DMS153 (cell line): ENCODE data around the gene OAS1.

Experiments used
- DNase-seq: peaks from one replicate; lab custom pipeline; 2025; lab: John Stamatoyannopoulos, UW

Gene OAS1

DNA sequence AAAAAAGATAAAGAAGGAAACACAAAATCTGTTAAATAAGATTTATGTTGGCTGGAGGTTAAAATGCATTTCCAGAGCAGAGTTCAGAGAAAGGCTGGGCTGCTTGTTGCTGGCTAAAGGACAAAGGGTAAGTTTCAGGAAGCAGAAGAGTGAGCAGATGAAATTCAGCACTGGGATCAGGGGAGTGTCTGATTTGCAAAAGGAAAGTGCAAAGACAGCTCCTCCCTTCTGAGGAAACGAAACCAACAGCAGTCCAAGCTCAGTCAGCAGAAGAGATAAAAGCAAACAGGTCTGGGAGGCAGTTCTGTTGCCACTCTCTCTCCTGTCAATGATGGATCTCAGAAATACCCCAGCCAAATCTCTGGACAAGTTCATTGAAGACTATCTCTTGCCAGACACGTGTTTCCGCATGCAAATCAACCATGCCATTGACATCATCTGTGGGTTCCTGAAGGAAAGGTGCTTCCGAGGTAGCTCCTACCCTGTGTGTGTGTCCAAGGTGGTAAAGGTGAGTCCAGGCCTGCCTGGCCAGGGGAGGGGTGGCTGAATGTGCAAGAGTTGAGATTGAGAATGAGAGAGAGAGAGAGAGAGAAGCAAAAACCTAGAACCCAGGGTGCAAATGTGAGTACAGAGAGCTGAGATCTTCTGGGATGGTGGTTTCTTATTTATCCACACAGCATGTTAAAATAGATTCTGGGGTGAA is at the start of gene OAS1:
Gene OAS1 (plus strand): TSS at position 251 of the 703 bp plus-strand sequence. CDS start 78 bp downstream, at position 329.
- peak; percentile 66 for DNase-seq

DNA sequence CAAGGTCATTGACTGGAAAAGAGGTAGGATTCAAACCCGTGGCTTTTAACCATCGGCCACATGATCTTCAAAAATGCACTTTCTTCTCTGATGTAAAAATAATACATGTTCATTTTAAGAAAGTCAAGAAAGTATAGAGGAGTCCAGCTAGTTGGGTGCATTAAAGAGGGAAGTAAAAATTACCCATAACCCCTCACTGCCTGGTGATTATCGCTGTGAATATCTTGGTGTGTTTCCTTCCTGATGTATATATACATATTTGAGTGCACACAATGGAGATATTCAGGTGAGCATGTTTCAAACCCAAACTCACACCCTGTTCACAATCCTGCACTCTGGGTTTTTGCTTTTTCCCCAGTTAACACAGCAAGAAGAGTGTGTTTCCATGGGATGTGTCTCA is 47.5 kb upstream of the OAS1 start:
- no peak for DNase-seq

DNA sequence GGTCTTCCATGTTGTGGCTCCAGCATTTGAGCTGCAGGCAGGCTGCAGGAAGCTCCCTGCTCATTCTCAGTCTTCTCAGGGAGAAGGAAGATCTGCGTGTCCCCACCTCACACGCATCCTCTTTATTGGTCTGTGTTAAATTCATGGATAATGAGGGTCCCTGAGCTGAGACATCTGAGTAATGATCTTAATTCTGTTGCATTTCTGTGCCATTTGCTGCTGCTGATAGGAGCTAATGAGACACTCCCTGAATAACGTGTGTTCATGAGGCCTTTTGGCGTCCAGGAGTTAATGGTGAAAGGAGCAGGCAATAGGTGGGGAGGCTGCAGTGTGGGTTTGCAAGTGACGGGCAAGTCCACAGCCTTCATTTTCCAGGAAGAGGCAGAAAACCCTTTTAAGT is 46.6 kb upstream of the OAS1 start:
- DNase-seq, result no peak

DNA sequence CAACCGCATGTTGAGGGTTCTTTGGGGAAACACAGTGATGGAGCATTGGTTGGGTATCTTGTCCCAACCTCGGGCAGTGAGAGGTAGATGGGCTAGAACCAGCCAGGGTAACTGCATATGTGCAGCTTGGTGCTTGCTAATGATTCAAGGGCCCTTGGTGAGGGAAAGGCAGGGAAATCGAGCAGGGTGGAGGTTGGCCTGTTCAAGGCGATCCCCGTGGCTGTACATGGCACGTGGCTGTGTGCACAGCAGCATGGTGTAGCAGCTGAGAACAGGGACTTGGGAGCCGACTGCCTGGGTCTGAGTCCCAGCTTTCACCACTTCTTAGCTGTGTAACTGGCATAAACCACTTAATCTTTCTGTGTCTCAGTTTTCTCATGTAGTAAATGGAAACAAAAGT is 45.5 kb upstream of the OAS1 start:
- DNase-seq, result no peak

DNA sequence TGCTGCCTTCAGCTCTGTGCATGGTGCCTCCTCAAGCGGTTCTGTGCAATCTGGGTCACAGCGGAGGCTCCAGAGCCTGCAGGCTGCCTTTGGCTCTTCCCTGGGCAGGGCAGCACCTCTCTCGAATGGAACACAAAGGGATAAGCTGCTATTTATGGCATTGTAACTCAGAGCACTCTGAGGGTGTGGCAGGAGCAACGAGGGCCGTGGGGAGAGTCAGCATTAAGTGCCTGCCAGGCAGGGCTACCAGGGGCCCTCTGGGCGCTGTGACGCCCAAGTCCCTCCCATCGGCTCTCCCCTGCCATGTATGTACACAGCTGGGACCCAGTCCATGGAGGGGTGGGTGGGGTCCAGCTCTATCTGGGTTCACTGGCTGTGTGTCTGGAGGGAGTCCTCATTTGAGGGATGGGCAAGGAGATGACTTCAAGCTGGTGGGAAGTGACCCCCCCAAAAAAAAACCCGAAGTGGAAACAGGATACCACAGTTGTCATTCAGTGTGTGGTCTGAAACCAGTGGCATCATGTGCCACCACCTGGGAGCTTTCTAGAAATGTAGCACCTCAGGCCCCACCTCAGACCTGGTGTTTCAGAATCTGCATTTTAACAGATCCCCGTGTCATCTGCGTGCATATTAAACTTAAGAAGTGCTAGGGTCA is 44.0 kb upstream of the OAS1 start:
- peak; percentile 14 for DNase-seq

DNA sequence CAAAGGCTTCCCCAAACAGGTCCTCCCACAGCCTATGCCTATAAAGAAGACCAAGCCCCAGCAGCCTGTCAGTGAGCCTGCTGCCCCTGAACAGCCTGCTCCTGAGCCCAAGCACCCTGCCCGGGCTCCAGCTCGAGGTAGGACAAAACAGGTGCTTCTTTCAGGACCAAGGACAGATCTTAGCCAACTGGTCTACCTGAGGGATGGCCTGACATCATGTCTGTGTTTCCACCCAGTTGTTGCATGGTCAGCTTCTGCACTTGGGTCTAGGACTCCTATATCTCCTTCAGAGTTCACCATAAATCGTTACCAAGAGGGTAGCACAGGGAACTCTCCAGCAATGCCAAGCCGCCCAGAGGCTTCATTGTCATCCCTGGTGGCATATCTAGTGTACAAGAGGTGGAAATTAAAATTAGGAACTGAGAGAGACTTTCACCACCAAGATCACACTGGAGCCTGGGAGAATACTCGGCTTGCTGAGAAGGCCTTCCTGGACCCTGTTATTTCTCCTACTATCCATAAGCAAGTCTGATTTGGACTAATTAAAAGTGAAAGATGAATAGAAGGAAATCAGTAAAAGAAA is 38.2 kb upstream of the OAS1 start:
- no peak for DNase-seq

DNA sequence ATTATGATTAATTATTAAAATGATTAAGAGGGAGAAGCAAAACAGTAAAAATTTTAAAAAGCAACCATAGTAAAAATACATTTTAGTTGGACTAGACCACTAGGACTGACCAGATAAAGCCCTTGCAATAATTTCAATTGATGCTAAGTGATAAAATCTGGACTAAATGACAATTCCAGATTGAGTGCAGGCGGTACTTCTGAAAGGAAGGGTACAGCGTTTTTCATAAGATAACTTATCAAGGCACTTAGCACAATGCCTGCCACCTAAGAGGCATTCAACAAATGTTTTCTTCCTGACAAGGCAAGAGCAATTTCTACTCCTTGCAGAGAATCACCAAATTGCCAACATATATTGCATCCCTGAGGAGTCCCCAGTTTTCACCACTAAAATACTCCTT is 37.7 kb upstream of the OAS1 start:
- no peak for DNase-seq

DNA sequence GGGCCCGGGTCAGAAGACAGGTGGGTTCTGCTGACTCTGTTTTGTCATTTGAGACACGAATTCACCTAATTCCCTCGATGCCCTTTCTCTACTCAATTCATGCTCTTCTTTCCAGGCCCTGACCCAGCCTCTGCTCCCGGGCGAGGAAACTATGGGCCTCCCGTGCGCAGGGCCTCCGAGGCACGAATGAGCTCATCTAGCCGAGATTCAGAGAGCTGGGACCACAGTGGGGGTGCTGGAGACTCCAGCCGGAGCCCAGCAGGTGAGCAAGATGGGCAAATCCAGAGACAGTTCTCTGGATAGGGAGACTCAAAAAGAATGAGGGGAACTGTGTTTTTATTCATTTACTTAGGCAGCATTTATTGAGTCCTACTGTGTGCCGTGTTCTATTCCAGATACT is 37.0 kb upstream of the OAS1 start:
- no peak for DNase-seq

DNA sequence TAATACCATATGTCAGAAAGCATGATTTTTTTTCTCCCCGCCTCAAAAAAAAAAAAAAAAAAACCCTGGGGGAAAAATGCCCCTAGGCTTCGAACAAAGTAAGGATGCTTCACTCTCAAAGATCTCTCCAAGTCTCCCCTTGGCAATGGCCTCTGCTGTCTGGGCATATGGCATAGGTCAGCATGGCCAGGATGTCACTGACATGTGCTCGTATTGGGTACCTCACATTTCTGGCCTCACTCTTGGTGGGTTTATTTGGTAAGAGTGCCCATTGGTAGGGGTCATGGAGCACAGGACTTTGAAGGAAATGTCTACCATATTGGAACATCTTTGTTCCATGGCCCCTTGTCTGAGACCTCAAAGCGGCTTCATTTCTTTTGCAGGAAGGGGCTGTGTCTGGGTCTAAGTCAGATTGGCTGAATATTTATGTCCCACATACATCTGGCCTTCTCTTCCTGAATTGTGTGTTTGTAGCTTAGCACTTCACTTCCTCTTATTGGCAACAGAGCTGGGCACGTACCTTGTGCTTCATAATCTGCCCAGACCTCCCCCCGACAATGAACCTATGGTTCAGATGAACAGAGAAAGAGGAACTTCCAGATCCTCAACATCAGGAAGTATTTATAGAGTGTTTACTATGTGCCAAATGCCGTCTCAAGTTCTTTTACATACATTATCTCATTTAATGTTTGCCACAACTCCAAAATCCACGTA is 36.3 kb upstream of the OAS1 start:
- DNase-seq, result no peak

DNA sequence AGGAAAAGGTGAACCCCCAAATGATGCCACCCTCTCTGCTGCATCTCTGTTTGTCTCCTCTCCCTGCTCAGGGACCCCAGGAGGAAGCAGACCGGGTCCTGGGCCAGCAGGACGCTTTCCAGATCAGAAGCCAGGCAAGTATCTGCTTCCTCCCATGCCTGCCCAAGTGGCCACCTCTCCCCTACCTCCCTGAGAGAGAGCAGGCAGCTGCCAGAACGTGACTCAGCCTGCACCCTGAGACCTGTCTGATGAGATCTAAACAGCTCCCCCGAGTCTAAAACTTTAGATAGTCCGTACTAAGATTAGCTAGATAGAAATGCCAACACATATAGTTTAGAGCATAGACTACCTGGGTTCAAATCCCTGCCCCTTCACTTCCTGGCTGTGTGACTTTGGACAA is 31.2 kb upstream of the OAS1 start:
- DNase-seq, result no peak

DNA sequence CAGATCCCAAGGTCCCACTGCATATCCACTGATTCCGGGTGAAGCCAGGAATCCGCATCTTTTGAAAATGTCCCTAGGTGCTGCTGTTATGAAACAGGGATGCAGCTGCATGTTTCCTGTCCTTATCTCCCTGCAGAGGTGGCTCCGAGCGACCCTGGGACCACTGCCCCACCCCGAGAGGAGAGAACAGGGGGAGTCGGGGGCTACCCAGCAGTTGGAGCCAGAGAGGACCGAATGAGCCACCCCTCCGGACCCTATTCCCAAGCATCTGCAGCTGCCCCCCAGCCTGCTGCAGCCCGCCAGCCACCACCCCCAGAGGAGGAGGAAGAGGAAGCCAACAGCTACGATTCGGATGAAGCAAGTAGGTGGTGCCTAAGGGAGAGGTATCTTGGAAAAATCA is 30.3 kb upstream of the OAS1 start:
- DNase-seq, result no peak

DNA sequence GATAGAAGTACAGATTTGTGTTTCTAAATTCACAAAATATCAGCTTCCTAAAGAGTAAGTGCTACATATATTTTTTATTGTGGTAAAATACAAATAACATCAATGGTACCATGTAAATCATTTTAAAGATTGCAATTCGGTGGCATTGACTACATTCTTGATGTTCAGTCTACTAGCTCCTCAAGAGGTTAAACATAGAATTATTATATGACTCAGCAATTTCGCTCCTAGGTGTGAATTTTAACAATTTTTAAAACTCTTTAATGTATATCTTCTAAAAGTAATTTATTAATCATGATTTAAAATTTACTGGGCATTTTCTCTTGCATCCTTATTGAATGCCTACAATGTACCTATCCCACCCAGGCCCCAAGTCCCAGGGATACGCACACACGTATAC is 29.8 kb upstream of the OAS1 start:
- DNase-seq, result no peak

DNA sequence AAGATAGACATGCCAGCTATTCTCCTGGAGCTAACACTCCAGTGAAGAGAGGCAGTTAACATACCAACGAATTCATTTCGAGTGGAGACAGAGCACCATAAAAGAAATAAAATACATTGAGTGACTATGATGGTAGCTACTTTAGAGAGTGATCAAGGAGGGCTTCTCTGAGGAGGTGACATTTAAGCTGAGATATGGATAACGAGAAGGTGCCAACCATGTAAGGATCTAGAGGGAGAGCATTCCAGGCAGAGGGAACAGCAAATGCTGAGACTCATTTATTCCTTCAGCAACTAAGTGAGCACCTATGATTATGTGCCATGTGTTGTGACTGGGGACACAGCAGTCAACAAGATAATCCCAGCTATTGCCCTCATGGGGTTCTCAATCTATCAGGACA is 28.3 kb upstream of the OAS1 start:
- no peak for DNase-seq

DNA sequence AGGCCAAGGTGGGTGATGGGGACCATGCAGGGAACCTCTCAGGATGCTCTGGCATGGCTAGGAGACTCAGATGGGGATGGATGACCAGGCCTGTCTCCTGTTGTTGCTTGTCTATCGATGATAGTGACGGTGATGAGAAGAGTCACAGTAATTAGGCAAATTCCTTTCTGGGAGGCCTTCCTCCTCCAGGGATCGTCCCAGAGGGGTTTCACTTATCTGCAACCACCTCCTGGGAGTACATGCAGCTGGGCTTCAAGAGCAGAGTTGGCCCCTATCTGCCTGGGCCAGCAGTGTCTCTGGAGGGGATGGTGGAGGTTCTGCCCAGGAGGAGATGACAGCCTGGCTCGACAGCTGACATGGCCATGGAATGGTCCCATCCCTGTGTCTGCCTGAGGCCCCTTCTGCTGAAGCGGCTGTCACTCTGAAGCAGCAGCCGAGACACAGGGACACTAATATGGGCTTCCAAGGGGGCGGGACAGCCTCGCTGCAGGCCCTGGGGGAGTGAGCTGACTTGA is 27.5 kb upstream of the OAS1 start:
- no peak for DNase-seq

DNA sequence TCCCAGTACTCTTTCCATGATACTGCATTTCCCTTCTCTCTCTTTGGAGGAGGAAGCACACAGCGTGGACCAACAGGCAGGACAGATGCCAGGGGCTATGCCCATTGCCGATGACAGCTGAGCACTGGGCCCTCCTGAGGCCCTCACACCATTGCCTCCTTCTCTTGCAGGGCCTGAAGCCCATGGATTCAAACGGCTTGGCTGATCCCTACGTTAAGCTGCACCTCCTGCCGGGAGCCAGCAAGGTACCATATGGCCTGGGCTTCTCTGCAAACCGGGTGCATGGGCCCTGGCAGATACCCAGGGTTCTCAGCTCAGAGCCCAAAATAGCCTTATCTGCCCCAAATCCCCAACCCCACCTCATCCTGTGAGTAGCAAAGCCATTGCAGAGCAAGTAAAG is 25.2 kb upstream of the OAS1 start:
- no peak for DNase-seq

DNA sequence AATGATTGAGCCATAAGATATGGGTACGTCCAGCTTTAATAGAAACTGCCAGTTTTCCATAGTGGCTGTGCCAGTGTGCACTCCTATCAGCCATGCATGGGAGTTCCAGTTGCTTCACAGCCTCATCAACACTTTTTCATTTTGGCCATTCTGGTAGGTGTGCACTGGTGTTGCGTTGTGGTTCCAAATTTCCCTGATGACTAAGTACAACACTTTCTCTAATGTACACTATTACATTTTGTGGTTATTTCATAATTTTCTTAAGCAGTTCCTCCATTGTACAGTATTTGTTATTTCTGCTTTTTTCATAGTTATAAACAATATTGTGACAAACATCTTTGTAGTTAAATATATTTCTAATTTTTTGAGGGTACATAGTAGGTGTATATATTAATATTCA is 21.5 kb upstream of the OAS1 start:
- DNase-seq, result no peak

DNA sequence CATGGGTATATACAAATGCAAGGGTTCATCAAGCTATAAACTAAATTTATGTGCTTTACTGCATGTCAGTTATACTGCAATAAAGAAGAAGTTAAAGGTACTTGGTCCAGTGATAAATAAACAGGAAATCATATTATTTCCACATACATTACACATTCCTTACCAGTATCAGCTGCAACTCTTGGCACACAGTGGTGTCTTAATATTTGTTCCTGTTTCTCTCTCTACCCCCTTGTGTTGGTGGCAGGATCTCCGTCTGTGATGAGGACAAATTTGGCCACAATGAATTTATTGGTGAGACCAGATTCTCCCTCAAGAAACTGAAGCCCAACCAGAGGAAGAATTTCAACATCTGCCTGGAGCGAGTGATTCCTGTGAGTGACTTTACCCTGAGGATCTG is 19.2 kb upstream of the OAS1 start:
- no peak for DNase-seq

DNA sequence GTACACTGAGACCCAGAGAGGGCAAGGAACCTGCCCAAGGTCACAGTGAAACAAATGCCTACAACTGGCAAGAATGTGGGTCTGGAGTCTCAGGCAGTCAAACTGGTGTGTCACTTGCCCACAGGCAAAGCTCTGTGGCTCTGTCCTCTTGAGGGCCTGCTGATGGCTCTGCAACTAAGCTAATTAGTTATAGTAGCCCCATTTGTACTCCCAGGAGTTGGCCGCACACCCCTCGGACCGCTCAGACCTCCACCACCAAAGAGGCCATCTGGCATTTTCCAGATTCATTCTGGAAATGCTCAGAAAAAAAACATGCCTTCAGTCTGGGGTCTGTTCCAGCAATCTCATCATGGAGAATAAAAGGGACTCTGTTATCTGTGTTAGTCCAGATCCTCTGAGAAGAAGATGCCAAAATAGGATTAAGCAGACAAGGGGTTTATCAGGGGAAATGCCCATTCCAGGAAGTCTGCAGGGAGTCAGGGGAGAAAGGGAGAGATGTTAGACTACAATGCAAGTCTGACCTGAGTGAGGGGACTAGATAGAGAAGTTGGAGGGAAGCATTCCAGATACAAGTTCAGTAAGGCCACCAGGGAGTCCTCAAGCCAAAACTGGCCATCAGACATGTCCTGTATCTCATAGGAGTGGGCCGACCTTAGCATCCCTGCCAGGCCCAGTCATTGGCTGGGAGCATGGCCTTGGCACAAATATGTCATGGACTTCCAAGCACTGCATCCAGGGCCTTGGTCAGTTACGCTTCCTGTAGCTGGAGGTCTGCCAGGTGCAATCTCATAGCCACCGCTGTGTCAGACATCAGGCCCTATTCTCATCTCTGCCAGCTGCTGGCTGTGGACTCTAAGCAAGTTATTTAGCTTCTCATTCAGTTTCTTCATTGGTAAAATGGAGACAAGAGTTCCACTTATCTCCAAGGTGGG is 15.4 kb upstream of the OAS1 start:
- DNase-seq, result no peak

DNA sequence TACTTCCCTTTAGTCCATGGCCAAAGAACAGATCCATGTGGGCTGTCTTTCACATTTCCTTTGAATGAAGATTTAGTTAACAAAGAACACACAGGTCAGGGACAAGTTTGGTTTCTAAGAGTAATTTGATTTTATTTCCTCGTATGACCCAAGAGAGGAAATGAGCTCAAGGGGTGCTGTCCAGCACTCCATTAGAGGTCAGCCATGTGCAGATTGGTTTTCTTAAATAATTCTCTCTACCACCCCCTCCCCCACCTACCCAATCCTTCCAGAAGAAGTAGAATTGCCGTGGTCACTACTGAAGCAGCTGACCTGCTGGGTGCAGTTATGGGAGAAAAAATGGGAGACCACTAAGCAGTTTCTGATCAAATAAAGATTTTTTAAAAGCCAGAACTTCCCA is 13.9 kb upstream of the OAS1 start:
- DNase-seq, result no peak

DNA sequence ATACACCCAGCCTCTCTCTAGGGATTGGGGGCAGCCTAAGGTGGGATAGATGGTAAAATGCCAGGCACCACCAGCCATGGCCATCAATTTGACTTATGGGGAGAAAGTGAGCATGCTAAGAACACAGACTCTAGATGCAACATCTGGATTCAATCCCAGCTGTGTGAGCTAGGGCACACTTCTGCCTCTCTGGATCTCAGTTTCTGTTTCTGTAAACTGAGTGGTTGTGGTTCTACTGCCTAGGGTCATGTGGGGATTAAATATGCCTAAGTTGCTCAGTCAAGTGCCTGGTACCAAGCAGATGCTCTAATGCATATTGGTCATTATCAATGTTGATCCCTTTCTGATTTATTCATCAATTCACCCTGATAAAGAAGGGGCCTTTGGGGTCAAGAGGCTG is 12.6 kb upstream of the OAS1 start:
- no peak for DNase-seq

DNA sequence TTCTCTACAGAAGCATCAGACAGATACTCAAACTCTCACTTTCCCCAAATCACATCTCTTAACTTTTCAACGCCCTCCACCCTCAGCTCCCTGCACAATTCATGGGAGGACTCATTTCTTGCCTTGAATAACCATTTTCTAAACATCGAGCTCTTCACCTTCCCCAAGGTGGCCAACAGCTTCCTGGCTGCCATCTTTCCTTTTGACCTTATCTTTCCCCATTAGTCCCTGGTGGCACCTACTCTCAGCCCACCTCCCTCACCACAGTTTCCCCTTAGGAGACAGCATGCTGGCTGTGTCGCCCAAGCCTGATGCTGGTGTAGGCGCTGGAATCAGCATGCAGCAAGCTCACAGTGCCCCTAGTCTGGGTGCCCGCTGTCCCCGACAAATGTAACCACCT is 8.4 kb upstream of the OAS1 start:
- no peak for DNase-seq
